NCI-H2107 (cell line): ENCODE results near the gene FKBP1A.
"Not testable (repeated sequence)": the region's sequence is repeated elsewhere in the genome, so short reads cannot be mapped to it uniquely, and the experiment has no call there.

ENCODE experiments used
- DNase-seq: peaks from one replicate; lab custom pipeline; 2025; lab: John Stamatoyannopoulos, UW

The FKBP1A gene

GRCh38 chr20:1364106-1364505 lies 28.7 kb downstream of the FKBP1A start:
- DNase-seq, result no peak

DNA sequence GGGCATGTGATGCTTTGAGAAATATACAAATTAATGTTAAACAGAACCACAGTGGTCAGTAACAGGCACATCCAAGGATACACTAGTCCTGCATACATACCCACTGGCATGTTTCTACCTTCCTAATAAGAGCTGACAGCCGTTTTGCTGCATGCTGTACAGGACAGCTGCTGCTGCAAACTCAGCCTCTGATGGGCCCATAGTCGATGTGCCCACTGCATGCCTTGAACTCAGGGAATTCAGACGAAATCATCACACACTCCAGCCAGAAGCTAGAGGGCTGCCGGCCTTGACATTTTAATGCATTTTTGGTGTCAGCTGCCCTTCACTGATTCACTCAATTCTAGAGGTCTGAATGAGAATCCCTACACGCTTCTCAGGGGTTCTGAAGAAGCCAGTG lies 29.3 kb downstream of the FKBP1A start:
- no peak for DNase-seq

DNA sequence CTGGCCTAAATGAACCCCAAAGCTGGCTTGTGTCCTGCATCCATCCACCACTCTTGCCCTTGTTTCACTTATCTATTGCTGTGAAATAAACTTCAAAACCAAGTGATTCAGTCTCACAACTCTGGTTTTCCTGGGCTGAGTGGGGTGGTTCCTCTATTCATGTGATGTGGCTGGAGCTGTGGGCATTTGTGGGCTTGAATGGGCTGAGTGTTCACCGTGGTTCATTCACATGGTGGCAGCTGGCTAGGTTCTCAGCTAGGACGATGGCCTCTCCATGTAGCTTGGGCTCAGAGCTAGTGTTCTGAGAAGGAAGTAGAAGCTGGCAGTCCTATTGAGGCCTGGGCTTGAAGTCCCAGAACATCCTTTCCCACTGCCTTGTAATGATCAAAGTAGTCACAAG lies 30.4 kb downstream of the FKBP1A start:
- no peak for DNase-seq

- DNase-seq, result no peak
These were observed 32.6 kb downstream of the FKBP1A start for GRCh38 chr20:1360094-1360846.

GRCh38 chr20:1357921-1358671 lies 34.8 kb downstream of the FKBP1A start:
- no peak for DNase-seq

GRCh38 chr20:1353956-1354355 lies 38.9 kb downstream of the FKBP1A start:
- no peak for DNase-seq

- no peak for DNase-seq
These were observed 46.4 kb downstream of the FKBP1A start for GRCh38 chr20:1346315-1346969.

DNA sequence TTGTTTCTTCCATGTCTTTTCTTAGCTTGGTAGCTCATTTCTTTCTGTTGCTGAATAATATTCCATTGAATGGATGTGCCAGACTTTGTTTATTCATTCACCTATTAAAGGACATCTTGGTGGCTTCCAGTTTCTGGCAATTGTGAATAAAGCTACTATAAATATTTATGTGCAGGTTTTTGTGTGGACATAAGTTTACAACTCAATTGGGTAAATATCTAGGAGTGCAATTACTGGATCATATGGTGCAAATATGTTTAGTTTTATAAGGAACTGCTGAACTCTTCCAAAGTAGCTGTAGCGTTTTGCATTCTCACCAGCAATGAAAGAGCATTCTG lies 47.1 kb downstream of the FKBP1A start:
- no peak for DNase-seq

- no peak for DNase-seq
These were observed 47.7 kb downstream of the FKBP1A start for GRCh38 chr20:1345030-1345755.

- DNase-seq, result not testable (repeated sequence)
These were observed 49.3 kb downstream of the FKBP1A start for GRCh38 chr20:1343446-1344124.

GRCh38 chr20:1341561-1342265 lies 51.1 kb downstream of the FKBP1A start:
- no peak for DNase-seq

GRCh38 chr20:1338801-1339200 lies 54.1 kb downstream of the FKBP1A start:
- DNase-seq, result no peak

DNA sequence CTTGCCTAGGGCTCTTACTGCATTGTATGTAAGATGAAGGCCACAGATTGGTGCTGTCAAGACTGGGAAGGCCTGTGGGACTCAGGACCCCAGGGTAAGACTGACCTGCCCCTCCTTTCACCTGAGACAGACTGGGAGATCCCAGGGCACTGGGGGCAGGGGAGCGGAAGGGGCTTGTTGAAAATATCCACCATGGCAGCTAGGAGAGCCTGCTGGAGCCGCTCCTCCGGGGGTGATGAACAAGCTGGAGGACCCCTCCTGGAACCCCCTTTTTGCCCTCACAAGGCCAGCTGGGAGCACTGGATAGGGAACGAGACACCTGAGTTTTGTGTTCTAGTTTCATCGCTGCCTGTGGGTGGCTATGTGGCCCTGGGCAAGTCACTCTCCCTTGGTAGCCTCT lies 54.8 kb downstream of the FKBP1A start:
- no peak for DNase-seq

- DNase-seq, result no peak
These were observed 55.4 kb downstream of the FKBP1A start for GRCh38 chr20:1337441-1337840.

- DNase-seq, result no peak
These were observed 56.0 kb downstream of the FKBP1A start for GRCh38 chr20:1336699-1337367.

DNA sequence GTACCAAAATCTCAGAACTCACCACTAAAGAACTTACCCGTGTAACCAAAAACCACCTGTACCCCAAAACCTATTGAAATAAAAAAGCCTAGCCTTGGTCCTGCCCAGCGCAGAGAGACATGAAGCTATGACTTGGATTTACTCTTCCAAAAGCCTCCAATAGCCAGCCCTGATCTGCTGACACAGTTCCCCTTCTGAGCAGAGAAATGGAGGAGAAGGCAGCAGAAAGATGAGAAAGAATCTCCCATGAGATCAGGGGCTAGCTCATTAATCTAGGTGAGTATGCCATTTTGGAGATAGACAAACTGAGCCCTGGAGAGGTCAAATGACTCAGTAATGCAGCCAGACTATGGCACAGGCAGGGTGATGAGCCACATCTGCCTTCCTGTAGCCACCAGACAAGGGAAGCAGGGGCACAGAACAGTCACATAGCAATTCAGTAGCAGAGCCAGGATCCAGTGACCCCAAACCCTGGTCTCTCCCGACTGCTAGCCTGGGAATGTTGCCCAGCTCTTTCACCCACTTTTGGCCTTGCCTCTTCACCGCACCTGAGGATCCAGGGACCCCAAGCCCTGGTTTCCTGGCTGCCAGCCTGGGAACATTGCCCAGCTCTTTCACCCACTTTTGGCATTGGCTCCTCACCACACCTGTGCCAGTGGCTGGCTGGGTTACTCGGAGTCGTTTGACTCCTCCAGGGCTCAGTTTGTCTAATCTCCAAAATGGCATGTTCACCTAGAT lies 56.7 kb downstream of the FKBP1A start:
- no peak for DNase-seq

GRCh38 chr20:1334761-1335160 lies 58.1 kb downstream of the FKBP1A start:
- no peak for DNase-seq

DNA sequence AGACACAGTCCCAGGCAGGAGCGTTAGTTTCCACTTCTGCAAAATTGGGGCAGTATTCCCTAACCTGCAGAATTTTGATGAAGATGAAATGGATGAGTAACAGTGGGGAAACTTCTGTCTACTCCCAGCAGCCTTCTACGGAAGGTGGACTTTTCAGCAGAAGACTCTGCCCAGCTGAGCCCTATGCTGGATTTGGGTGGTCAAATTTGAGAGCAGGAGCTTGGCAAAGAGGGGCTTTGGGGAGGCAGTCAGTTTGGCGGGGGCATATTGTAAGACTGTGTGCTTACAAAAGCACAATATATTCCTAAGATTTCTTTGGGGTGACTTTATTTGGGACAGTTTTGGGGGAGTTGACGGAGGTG lies 58.5 kb downstream of the FKBP1A start:
- DNase-seq, result no peak

- DNase-seq, result no peak
These were observed 59.1 kb downstream of the FKBP1A start for GRCh38 chr20:1333462-1334369.
